Mucosa of descending colon (tissue), 3 donors: ENCODE measurements around the gene CDH6. TPM values are rescaled to one million over a fixed set of nuclear protein-coding genes. Genes with fewer than 3 reads are reported as not detected.

Experiments
- ATAC-seq: fragments of 200-7000 bp; cut with Tn5 transposase; one replicate; pipeline ENCODE4 v1.9.1; 2020; ENCODE audit warnings: mild to moderate bottlenecking, moderate library complexity
- DNase-seq, 3 donors: peaks; one replicate each; pipeline ENCODE4 v3.0.0-alpha.2; 2020
- H3K36me3 ChIP-seq: fragments of 200-600 bp; one replicate; pipeline ENCODE4 v1.8.0; 2021; ENCODE audit warnings: low read depth, mild to moderate bottlenecking
- H3K4me1 ChIP-seq: fragments of 200-600 bp; one replicate; pipeline ENCODE4 v1.8.0; 2021; ENCODE audit warnings: low read depth, mild to moderate bottlenecking
- H3K4me3 ChIP-seq: fragments of 200-600 bp; one replicate; pipeline ENCODE4 v1.8.0; 2021; ENCODE audit warnings: mild to moderate bottlenecking
- H3K9me3 ChIP-seq: fragments of 200-600 bp; one replicate; pipeline ENCODE4 v1.8.0; 2021; ENCODE audit warnings: mild to moderate bottlenecking
- intact Hi-C, 2 donors: fragments of 100-400 bp; cut with DNase I in 1 of 2; cut with micrococcal nuclease in 1 of 2; formaldehyde crosslinking; loops; one replicate each; pipeline versions ENCODE4 v1.11.0 to v1.11.1; 2022; cut with DNase I, micrococcal nuclease
- total RNA-seq, 3 donors: library from RNA; stranded (reverse); fragmentation: NEBNext Ultra II Directional in 2 of 3; extraction: Animal tissue kit (Norgen Biotek cat#: 25700) in 2 of 3; gene quantifications; one replicate each; pipeline versions ENCODE4 v1.2.1 to v1.2.4, GENCODE V29; 2021 to 2023
- TF ChIP-seq, protein P1 (sequence below): fragments of 200-600 bp; IDR thresholded peaks from one replicate; pipeline ENCODE4 v1.8.0; 2022; ENCODE audit warnings: antibody characterized with exemption, mild to moderate bottlenecking
- donor health status: DM: no; HTN: no; CAD: no; lungs with moderate emphysema.
- donor health status: DM: no; HTN: no; CAD: no.
- donor health status: DM: no; HTN: yes; CAD: no.

Gene CDH6
- total RNA-seq, 3 donors from 2014 or later, result 0.81 to 3.2 (median 1.2) TPM

DNA sequence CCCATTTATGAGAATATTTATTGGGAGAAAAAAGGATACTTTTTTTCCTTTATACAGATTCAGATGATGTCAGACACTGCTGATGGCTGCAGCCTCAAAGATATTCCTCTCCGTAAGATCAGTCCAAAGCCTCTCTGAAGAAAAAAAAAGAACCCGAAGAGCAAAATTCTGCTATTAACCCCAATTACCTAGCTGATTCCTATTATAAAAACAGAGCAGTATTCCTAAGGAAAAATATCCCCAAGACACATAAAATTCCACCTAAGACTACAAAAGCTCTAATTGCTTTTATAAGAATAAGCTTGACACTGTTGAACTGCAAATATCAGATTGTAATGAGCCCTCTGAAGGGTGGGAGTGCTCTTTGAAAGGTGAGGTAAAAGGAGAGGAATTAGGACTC is 138.7 kb downstream of the CDH6 start:
- no peaks in the 10 kb centered on the region for H3K36me3 ChIP-seq
- H3K4me1 ChIP-seq, result no peaks in the 10 kb centered on the region
- no peaks in the 10 kb centered on the region for H3K9me3 ChIP-seq
- DNase-seq (no peak), ATAC-seq (no peak)
- H3K4me3 ChIP-seq, result no peak overlapping the region
- TF ChIP-seq, protein P1, sequence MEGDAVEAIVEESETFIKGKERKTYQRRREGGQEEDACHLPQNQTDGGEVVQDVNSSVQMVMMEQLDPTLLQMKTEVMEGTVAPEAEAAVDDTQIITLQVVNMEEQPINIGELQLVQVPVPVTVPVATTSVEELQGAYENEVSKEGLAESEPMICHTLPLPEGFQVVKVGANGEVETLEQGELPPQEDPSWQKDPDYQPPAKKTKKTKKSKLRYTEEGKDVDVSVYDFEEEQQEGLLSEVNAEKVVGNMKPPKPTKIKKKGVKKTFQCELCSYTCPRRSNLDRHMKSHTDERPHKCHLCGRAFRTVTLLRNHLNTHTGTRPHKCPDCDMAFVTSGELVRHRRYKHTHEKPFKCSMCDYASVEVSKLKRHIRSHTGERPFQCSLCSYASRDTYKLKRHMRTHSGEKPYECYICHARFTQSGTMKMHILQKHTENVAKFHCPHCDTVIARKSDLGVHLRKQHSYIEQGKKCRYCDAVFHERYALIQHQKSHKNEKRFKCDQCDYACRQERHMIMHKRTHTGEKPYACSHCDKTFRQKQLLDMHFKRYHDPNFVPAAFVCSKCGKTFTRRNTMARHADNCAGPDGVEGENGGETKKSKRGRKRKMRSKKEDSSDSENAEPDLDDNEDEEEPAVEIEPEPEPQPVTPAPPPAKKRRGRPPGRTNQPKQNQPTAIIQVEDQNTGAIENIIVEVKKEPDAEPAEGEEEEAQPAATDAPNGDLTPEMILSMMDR, result no peak
- intact Hi-C loops, result no loop called here

GRCh38 chr5:31333475-31333874 is 140.0 kb downstream of the CDH6 start:
- no peak overlapping the region for H3K4me3 ChIP-seq
- no peaks in the 10 kb centered on the region for H3K36me3 ChIP-seq
- H3K9me3 ChIP-seq, result no peaks in the 10 kb centered on the region
- no peak for ATAC-seq
- no peak for DNase-seq
- no peaks in the 10 kb centered on the region for H3K4me1 ChIP-seq
- intact Hi-C loops, result no loop called here
- TF ChIP-seq, protein P1, result no peak

GRCh38 chr5:31334061-31334860 is 140.8 kb downstream of the CDH6 start:
- ATAC-seq (no peak), DNase-seq (no peak)
- TF ChIP-seq, protein P1, result no peak
- H3K9me3 ChIP-seq, result no peaks in the 10 kb centered on the region
- H3K36me3 ChIP-seq, result no peaks in the 10 kb centered on the region
- H3K4me1 ChIP-seq, result no peaks in the 10 kb centered on the region
- intact Hi-C loops, result no loop called here
- H3K4me3 ChIP-seq, result no peak overlapping the region

DNA sequence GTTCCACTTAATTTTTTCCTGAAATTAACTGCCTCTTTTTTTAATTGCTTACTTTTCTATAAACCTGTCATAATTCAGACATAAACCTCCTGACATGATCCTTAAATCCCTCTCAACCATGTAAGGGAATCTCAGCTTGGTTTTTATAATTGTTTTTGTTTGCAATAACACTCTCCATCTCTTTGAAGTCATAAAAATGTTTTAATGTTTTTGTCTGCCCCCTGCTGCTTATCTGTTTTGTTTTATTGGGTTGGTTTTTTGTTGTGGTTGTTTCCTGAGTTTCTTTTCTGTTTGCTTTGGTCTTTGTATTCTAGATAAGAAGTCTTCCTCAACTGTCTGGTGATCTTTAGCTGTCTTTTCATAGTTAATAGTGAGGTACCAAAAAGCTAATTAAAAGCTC is 142.0 kb downstream of the CDH6 start:
- no peak for ATAC-seq

DNA sequence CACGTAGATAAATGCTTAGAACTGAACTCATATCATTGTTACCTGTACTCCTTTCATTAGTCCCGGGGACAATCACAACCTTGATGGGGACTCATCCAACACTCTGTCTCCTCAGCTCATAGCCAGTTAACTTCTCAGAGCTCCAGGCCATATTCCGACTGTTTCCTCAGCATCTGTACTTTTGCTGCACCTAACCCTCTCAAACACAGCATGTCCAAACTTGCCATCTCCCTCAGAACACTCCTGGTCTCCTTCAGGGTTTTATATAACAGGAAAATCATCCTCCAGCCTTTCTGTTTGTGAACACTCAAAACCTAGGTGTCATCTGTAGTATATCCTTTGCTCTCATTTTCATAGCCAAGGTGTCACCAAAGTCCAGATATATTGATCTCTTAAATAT is 150.5 kb downstream of the CDH6 start:
- intact Hi-C loops, result no loop called here
- TF ChIP-seq, protein P1, result no peak
- Histone ChIP-seq H3K36me3 (no peaks in the 10 kb centered on the region), H3K9me3 (no peaks in the 10 kb centered on the region), H3K4me3 (no peak overlapping the region), H3K4me1 (no peaks in the 10 kb centered on the region)
- no peak for DNase-seq
- no peak for ATAC-seq

More for the DNA sequence above, 142.0 kb downstream of the CDH6 start:
- no peaks in the 10 kb centered on the region for H3K4me1 ChIP-seq
- no peak for DNase-seq
- H3K36me3 ChIP-seq, result no peaks in the 10 kb centered on the region
- H3K9me3 ChIP-seq, result no peaks in the 10 kb centered on the region
- TF ChIP-seq, protein P1, result no peak
- intact Hi-C loops, result no loop called here
- no peak overlapping the region for H3K4me3 ChIP-seq
